ENCODE data around the gene GNPTAB. TPM values are rescaled to one million over a fixed set of nuclear protein-coding genes. Genes with fewer than 3 reads are reported as not detected.
"Not testable (repeated sequence)": the region's sequence is repeated elsewhere in the genome, so short reads cannot be mapped to it uniquely, and the experiment has no call there.

Gene GNPTAB
- total RNA-seq, 2 experiments from 2014 or later = 20.4 to 24.0 TPM

GRCh38 chr12:101737476-101737875, 93.3 kb downstream of the GNPTAB start:
- Mint-ChIP-seq H3K36me3 (ENCODE audit: low read depth) (no peaks in the 10 kb centered on the region), H3K4me3 (no peak overlapping the region)
- intact Hi-C loops (cut with DNase I, micrococcal nuclease) = no loop called here

GRCh38 chr12:101734482-101734881, 96.3 kb downstream of the GNPTAB start:
- H3K36me3 Mint-ChIP-seq (ENCODE audit: low read depth); H3K27me3 Mint-ChIP-seq; POLR2A ChIA-PET; intact Hi-C loops (cut with DNase I, micrococcal nuclease); H3K9me3 Mint-ChIP-seq (ENCODE audit: low read depth); H3K4me1 Mint-ChIP-seq; DNase-seq; H3K27ac Mint-ChIP-seq; H3K4me3 Mint-ChIP-seq; ATAC-seq: not testable (repeated sequence)
- CTCF ChIA-PET = interaction anchor here (1.3 to 1.5 kb wide), 2 partner anchors 12 to 96 kb away, joined by 4 read pairs; partner anchors contain the start of gene GNPTAB

More at GRCh38 chr12:101737476-101737875, 93.3 kb downstream of the GNPTAB start:
- no peaks in the 10 kb centered on the region for H3K4me1 Mint-ChIP-seq
- ChIA-PET POLR2A (no interaction called here), CTCF (no interaction called here)
- ATAC-seq (no peak), DNase-seq (no peak)
- no peaks in the 10 kb centered on the region for H3K27me3 Mint-ChIP-seq
- no peak overlapping the region for H3K27ac Mint-ChIP-seq
- H3K9me3 Mint-ChIP-seq (ENCODE audit: low read depth) = no peaks in the 10 kb centered on the region

GRCh38 chr12:101733166-101733565, 97.6 kb downstream of the GNPTAB start:
- Mint-ChIP-seq H3K4me3 (no peak overlapping the region), H3K9me3 (ENCODE audit: low read depth) (no peaks in the 10 kb centered on the region)
- CTCF ChIA-PET = interaction anchor here (0.6 to 1.3 kb wide), 2 partner anchors 13 to 27 kb away, joined by 3 to 4 read pairs; no protein-coding TSS in a partner anchor

GRCh38 chr12:101732318-101732717, 98.4 kb downstream of the GNPTAB start:
- H3K36me3 Mint-ChIP-seq (ENCODE audit: low read depth) = peaks cover 9% of the 10 kb centered on the region
- H3K9me3 Mint-ChIP-seq (ENCODE audit: low read depth) = no peaks in the 10 kb centered on the region
- ChIA-PET POLR2A (no interaction called here), CTCF (no interaction called here)
- DNase-seq = no peak
- H3K27ac Mint-ChIP-seq = no peak overlapping the region
- no peaks in the 10 kb centered on the region for H3K4me1 Mint-ChIP-seq
- intact Hi-C loops (cut with DNase I, micrococcal nuclease) = no loop called here
- no peaks in the 10 kb centered on the region for H3K27me3 Mint-ChIP-seq
- no peak for ATAC-seq
- no peak overlapping the region for H3K4me3 Mint-ChIP-seq

More at GRCh38 chr12:101733166-101733565, 97.6 kb downstream of the GNPTAB start:
- Mint-ChIP-seq H3K36me3 (ENCODE audit: low read depth) (peaks cover 9% of the 10 kb centered on the region), H3K27ac (no peak overlapping the region), H3K27me3 (no peaks in the 10 kb centered on the region), H3K4me1 (no peaks in the 10 kb centered on the region)
- POLR2A ChIA-PET = no interaction called here
- no peak for DNase-seq
- intact Hi-C loops (cut with DNase I, micrococcal nuclease) = no loop called here
- no peak for ATAC-seq

GRCh38 chr12:101729842-101730241, 100.9 kb downstream of the GNPTAB start:
- Mint-ChIP-seq H3K4me3 (no peak overlapping the region), H3K27ac (no peak overlapping the region), H3K36me3 (ENCODE audit: low read depth) (peaks cover 9% of the 10 kb centered on the region), H3K4me1 (no peaks in the 10 kb centered on the region), H3K27me3 (no peaks in the 10 kb centered on the region), H3K9me3 (ENCODE audit: low read depth) (no peaks in the 10 kb centered on the region)
- ChIA-PET CTCF (interaction anchor here (0.7 kb wide), 1 partner anchor 232 kb away, joined by 3 read pairs; no protein-coding TSS in a partner anchor), POLR2A (no interaction called here)
- intact Hi-C loops (cut with DNase I, micrococcal nuclease) = no loop called here
- ATAC-seq = no peak
- DNase-seq = no peak

- POLR2A ChIA-PET = no interaction called here
These were observed 103.7 kb downstream of the GNPTAB start for GRCh38 chr12:101727098-101727497.

GRCh38 chr12:101722392-101722791, 108.4 kb downstream of the GNPTAB start:
- POLR2A ChIA-PET = no interaction called here
- ATAC-seq (no peak), DNase-seq (no peak)
- CTCF ChIA-PET = interaction anchor here (1.5 kb wide), 1 partner anchor 14 kb away, joined by 5 read pairs; no protein-coding TSS in a partner anchor
- Mint-ChIP-seq H3K4me1 (no peaks in the 10 kb centered on the region), H3K36me3 (ENCODE audit: low read depth) (peaks cover 2% of the 10 kb centered on the region), H3K4me3 (no peak overlapping the region), H3K27me3 (no peaks in the 10 kb centered on the region), H3K9me3 (ENCODE audit: low read depth) (no peaks in the 10 kb centered on the region), H3K27ac (no peak overlapping the region)
- intact Hi-C loops (cut with DNase I, micrococcal nuclease) = no loop called here

More at GRCh38 chr12:101727098-101727497, 103.7 kb downstream of the GNPTAB start:
- CTCF ChIA-PET = no interaction called here
- ATAC-seq = no peak
- H3K27me3 Mint-ChIP-seq = no peaks in the 10 kb centered on the region
- H3K9me3 Mint-ChIP-seq (ENCODE audit: low read depth) = no peaks in the 10 kb centered on the region
- intact Hi-C loops (cut with DNase I, micrococcal nuclease) = no loop called here
- DNase-seq = no peak
- no peaks in the 10 kb centered on the region for H3K4me1 Mint-ChIP-seq
- H3K4me3 Mint-ChIP-seq = no peak overlapping the region
- no peak overlapping the region for H3K27ac Mint-ChIP-seq
- H3K36me3 Mint-ChIP-seq (ENCODE audit: low read depth) = peaks cover 6% of the 10 kb centered on the region

- DNase-seq = no peak
- POLR2A ChIA-PET = interaction anchor here (0.7 kb wide), 1 partner anchor 122 kb away, joined by 4 read pairs; no protein-coding TSS in a partner anchor
- ATAC-seq = no peak
- Mint-ChIP-seq H3K4me3 (no peak overlapping the region), H3K9me3 (ENCODE audit: low read depth) (no peaks in the 10 kb centered on the region), H3K27ac (no peak overlapping the region), H3K4me1 (no peaks in the 10 kb centered on the region), H3K36me3 (ENCODE audit: low read depth) (peaks cover 2% of the 10 kb centered on the region), H3K27me3 (no peaks in the 10 kb centered on the region)
- CTCF ChIA-PET = interaction anchor here (0.6 to 0.7 kb wide), 3 partner anchors 13 to 417 kb away, joined by 3 read pairs; no protein-coding TSS in a partner anchor
- intact Hi-C loops (cut with DNase I, micrococcal nuclease) = no loop called here
These were observed 110.6 kb downstream of the GNPTAB start for GRCh38 chr12:101720118-101720517.

- H3K4me1 Mint-ChIP-seq = no peaks in the 10 kb centered on the region
- ATAC-seq = no peak
- H3K4me3 Mint-ChIP-seq = no peak overlapping the region
- no peaks in the 10 kb centered on the region for H3K9me3 Mint-ChIP-seq (ENCODE audit: low read depth)
- H3K27ac Mint-ChIP-seq = no peak overlapping the region
- ChIA-PET CTCF (interaction anchor here (0.6 to 0.7 kb wide), 3 partner anchors 12 to 418 kb away, joined by 3 read pairs; no protein-coding TSS in a partner anchor), POLR2A (interaction anchor here (0.7 kb wide), 1 partner anchor 123 kb away, joined by 4 read pairs; no protein-coding TSS in a partner anchor)
- DNase-seq = no peak
- intact Hi-C loops (cut with DNase I, micrococcal nuclease) = no loop called here
- peaks cover 2% of the 10 kb centered on the region for H3K36me3 Mint-ChIP-seq (ENCODE audit: low read depth)
- H3K27me3 Mint-ChIP-seq = no peaks in the 10 kb centered on the region
These were observed 111.2 kb downstream of the GNPTAB start for GRCh38 chr12:101719566-101719965.

- ChIA-PET CTCF (interaction anchor here (0.5 to 1.0 kb wide), 2 partner anchors 74 to 225 kb away, joined by 3 read pairs; no protein-coding TSS in a partner anchor), POLR2A (no interaction called here)
- H3K9me3 Mint-ChIP-seq (ENCODE audit: low read depth) = no peaks in the 10 kb centered on the region
These were observed 115.8 kb downstream of the GNPTAB start for GRCh38 chr12:101714877-101715444.

GRCh38 chr12:101713930-101714329, 116.8 kb downstream of the GNPTAB start:
- no peaks in the 10 kb centered on the region for H3K27me3 Mint-ChIP-seq
- H3K9me3 Mint-ChIP-seq (ENCODE audit: low read depth) = no peaks in the 10 kb centered on the region
- DNase-seq (no peak), ATAC-seq (no peak)
- ChIA-PET CTCF (interaction anchor here (0.9 to 1.0 kb wide), 2 partner anchors 35 to 53 kb away, joined by 3 read pairs; no protein-coding TSS in a partner anchor), POLR2A (no interaction called here)
- intact Hi-C loops (cut with DNase I, micrococcal nuclease) = no loop called here
- no peak overlapping the region for H3K27ac Mint-ChIP-seq
- peaks cover 5% of the 10 kb centered on the region for H3K4me1 Mint-ChIP-seq
- no peaks in the 10 kb centered on the region for H3K36me3 Mint-ChIP-seq (ENCODE audit: low read depth)
- no peak overlapping the region for H3K4me3 Mint-ChIP-seq

More at GRCh38 chr12:101714877-101715444, 115.8 kb downstream of the GNPTAB start:
- Mint-ChIP-seq H3K36me3 (ENCODE audit: low read depth) (no peaks in the 10 kb centered on the region), H3K4me1 (no peaks in the 10 kb centered on the region), H3K4me3 (no peak overlapping the region), H3K27me3 (no peaks in the 10 kb centered on the region), H3K27ac (no peak overlapping the region)
- no peak for ATAC-seq
- intact Hi-C loops (cut with DNase I, micrococcal nuclease) = no loop called here
- DNase-seq = no peak

GRCh38 chr12:101713059-101713682, 117.6 kb downstream of the GNPTAB start:
- intact Hi-C loops (cut with DNase I, micrococcal nuclease) = no loop called here
- DNase-seq (no peak), ATAC-seq (no peak)
- Mint-ChIP-seq H3K27me3 (no peaks in the 10 kb centered on the region), H3K4me1 (peaks cover 5% of the 10 kb centered on the region), H3K27ac (no peak overlapping the region), H3K36me3 (ENCODE audit: low read depth) (no peaks in the 10 kb centered on the region), H3K4me3 (no peak overlapping the region), H3K9me3 (ENCODE audit: low read depth) (no peaks in the 10 kb centered on the region)
- CTCF ChIA-PET = interaction anchor here (1.0 kb wide), 1 partner anchor 34 kb away, joined by 3 read pairs; no protein-coding TSS in a partner anchor
- POLR2A ChIA-PET = no interaction called here

All from activated CD4-positive, alpha-beta T cell treated with anti-CD3 and anti-CD28 coated beads for 36 hours (primary cell).